OCI-LY3 (cell line): ENCODE measurements around the gene XYLT2.
A peak's percentile ranks its signal among the peaks of the same experiment; 100 is the strongest.

Experiments
- H2AFZ ChIP-seq: fragments of 200-600, 300-600 bp; shearing (Covaris generic); 2 replicates; pipeline ENCODE4 v1.6.0; 2014; ENCODE audit warnings: antibody characterized with exemption, low read depth, low read length
- H3K27ac ChIP-seq: fragments of 200-600, 300-600 bp; sonication (generic); 2 replicates; pipeline ENCODE4 v1.5.1; 2014; ENCODE audit warnings: mild to moderate bottlenecking, low read length, moderate library complexity, mixed read lengths
- H3K27me3 ChIP-seq: fragments of 200-600, 300-600 bp; sonication (generic); 2 replicates; pipeline ENCODE4 v1.6.1; 2014; ENCODE audit warnings: low read depth, low read length, mixed read lengths
- H3K36me3 ChIP-seq: fragments of 200-600, 300-600 bp; sonication (generic); replicated peaks from 2 replicates; pipeline ENCODE3; 2014; ENCODE audit warnings: low read depth, low read length, mixed read lengths
- H3K4me1 ChIP-seq: fragments of 300-600, 200-600 bp; sonication (generic); 2 replicates; pipeline ENCODE4 v1.6.1; 2014; ENCODE audit warnings: low read length, mixed read lengths
- H3K4me2 ChIP-seq: fragments of 200-600, 300-600 bp; sonication (generic); 2 replicates; pipeline ENCODE4 v1.6.1; 2014; ENCODE audit warnings: low read length, mixed read lengths
- H3K4me3 ChIP-seq: fragments of 300-600, 200-600 bp; sonication (generic); 2 replicates; pipeline ENCODE4 v1.5.1; 2014; ENCODE audit warnings: antibody characterized with exemption, mild to moderate bottlenecking, low read length, moderate library complexity
- H3K79me2 ChIP-seq: fragments of 300-600, 200-600 bp; shearing (Covaris generic); 2 replicates; pipeline ENCODE4 v1.6.1; 2014; ENCODE audit warnings: mild to moderate bottlenecking, low read length, mixed read lengths
- H3K9ac ChIP-seq: fragments of 300-600, 200-600 bp; shearing (Covaris generic); 2 replicates; pipeline ENCODE4 v1.6.0; 2014; ENCODE audit warnings: mild to moderate bottlenecking, low read length, moderate library complexity
- H3K9me3 ChIP-seq: fragments of 200-600, 300-600 bp; shearing (Covaris generic); 2 replicates; pipeline ENCODE4 v1.6.1; 2014; ENCODE audit warnings: low read length, mixed read lengths; ENCODE audit not compliant: insufficient read depth
- H4K20me1 ChIP-seq: fragments of 200-600, 300-600 bp; sonication (generic); 2 replicates; pipeline ENCODE4 v1.6.1; 2016; ENCODE audit warnings: low read length, mixed read lengths; ENCODE audit not compliant: insufficient read depth
- CTCF ChIP-seq: fragments of 200-600, 300-600 bp; sonication (generic); IDR thresholded peaks from 2 replicates; pipeline ENCODE4 v1.5.1; 2014; ENCODE audit warnings: antibody characterized with exemption, low read length, low read depth
- EZH2phosphoT487 ChIP-seq: fragments of 200-600 bp; shearing (Covaris generic); IDR thresholded peaks from 2 replicates; pipeline ENCODE4 v1.6.1; 2018; ENCODE audit warnings: antibody characterized with exemption, mixed run types, low read depth

The XYLT2 gene

GRCh38 chr17:50380369-50381259 is 34.7 kb downstream of the XYLT2 start:
- H3K36me3 ChIP-seq = peaks cover 68% of the 10 kb centered on the region
- H3K79me2 ChIP-seq = no peaks in the 10 kb centered on the region
- no peak overlapping the region for H3K9ac ChIP-seq
- H3K4me1 ChIP-seq = no peaks in the 10 kb centered on the region
- no peak overlapping the region for H3K4me2 ChIP-seq
- peak; percentile 18; the same call in 1 of the 2 replicates for TF ChIP-seq CTCF
- no peak for TF ChIP-seq EZH2phosphoT487
- H3K9me3 ChIP-seq = no peaks in the 10 kb centered on the region
- H3K27ac ChIP-seq = no peak overlapping the region
- no peak overlapping the region for H2AFZ ChIP-seq
- H3K27me3 ChIP-seq = no peaks in the 10 kb centered on the region
- H3K4me3 ChIP-seq = no peak overlapping the region
- H4K20me1 ChIP-seq = no peaks in the 10 kb centered on the region

- Histone ChIP-seq H3K4me1 (no peaks in the 10 kb centered on the region), H3K27me3 (no peaks in the 10 kb centered on the region), H3K9me3 (no peaks in the 10 kb centered on the region), H3K4me3 (no peak overlapping the region), H3K27ac (no peak overlapping the region), H4K20me1 (no peaks in the 10 kb centered on the region), H3K9ac (no peak overlapping the region), H3K4me2 (no peak overlapping the region), H3K79me2 (no peaks in the 10 kb centered on the region), H2AFZ (no peak overlapping the region), H3K36me3 (peaks cover 70% of the 10 kb centered on the region)
- TF ChIP-seq EZH2phosphoT487 (no peak), CTCF (no peak)
Observed at GRCh38 chr17:50381260-50381815, 35.4 kb downstream of the XYLT2 start.

DNA sequence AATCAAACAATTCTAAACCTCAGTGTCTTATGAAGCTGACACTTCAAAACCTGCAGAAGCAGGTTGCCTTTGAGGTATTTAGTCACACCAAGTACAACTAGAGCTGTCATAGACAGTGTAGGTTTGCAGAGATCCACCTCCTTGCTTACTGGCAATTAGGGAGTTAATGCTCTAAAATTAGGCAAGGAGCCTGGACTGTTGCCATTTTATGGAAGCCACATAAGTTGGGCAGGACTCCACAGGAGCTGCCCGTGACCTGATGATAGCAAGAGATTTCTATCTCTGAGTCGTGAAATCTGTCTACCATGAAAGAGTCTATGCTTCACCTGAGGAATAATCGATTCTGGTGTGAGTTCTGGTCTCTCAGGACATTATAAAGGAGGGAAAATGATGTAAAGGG is 36.0 kb downstream of the XYLT2 start:
- H3K27ac ChIP-seq = no peak overlapping the region
- H2AFZ ChIP-seq = no peak overlapping the region
- peaks cover 76% of the 10 kb centered on the region for H3K36me3 ChIP-seq
- H3K4me1 ChIP-seq = no peaks in the 10 kb centered on the region
- TF ChIP-seq EZH2phosphoT487 = no peak
- no peak for TF ChIP-seq CTCF
- H3K9ac ChIP-seq = no peak overlapping the region
- no peak overlapping the region for H3K4me3 ChIP-seq
- no peaks in the 10 kb centered on the region for H4K20me1 ChIP-seq
- H3K27me3 ChIP-seq = no peaks in the 10 kb centered on the region
- H3K4me2 ChIP-seq = no peak overlapping the region
- H3K79me2 ChIP-seq = no peaks in the 10 kb centered on the region
- H3K9me3 ChIP-seq = no peaks in the 10 kb centered on the region

DNA sequence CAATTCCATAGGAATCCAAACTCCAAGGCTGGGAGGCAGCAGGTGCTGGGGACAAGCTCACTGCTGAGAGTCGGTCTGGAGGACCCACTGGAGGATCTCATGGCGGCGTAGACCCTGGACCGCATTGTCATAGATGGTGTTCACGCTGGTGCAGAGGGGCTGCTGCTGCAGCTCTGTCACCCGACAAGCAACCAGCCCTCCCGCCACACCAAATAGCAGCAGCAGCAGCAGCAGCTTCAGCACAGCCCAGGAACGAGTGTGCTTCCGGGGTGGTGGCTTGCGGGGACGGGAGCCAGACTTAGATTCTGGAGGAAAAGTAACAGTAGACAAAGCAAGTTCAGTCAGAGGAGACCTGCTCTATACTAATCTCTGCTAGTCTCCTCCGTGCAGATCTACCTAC is 37.0 kb downstream of the XYLT2 start:
- H3K4me1 ChIP-seq = no peaks in the 10 kb centered on the region
- no peak overlapping the region for H3K4me2 ChIP-seq
- no peaks in the 10 kb centered on the region for H3K9me3 ChIP-seq
- no peaks in the 10 kb centered on the region for H3K27me3 ChIP-seq
- no peak overlapping the region for H2AFZ ChIP-seq
- H3K4me3 ChIP-seq = no peak overlapping the region
- H4K20me1 ChIP-seq = no peaks in the 10 kb centered on the region
- peaks cover 86% of the 10 kb centered on the region for H3K36me3 ChIP-seq
- no peaks in the 10 kb centered on the region for H3K79me2 ChIP-seq
- H3K9ac ChIP-seq = no peak overlapping the region
- no peak for TF ChIP-seq CTCF
- no peak for TF ChIP-seq EZH2phosphoT487
- no peak overlapping the region for H3K27ac ChIP-seq
